ENCODE measurements around the gene CD3G. TPM values are rescaled to one million over a fixed set of nuclear protein-coding genes. Genes with fewer than 3 reads are reported as not detected.
A peak's percentile ranks its signal among the peaks of the same experiment; 100 is the strongest.

CD3G gene
- total and polyA plus RNA-seq, 9 of the 15 experiments (the other 6 are each of a cell fraction or from before 2014, with no cell fraction given): 0.30 to 1.7 (median 0.47) TPM

DNA sequence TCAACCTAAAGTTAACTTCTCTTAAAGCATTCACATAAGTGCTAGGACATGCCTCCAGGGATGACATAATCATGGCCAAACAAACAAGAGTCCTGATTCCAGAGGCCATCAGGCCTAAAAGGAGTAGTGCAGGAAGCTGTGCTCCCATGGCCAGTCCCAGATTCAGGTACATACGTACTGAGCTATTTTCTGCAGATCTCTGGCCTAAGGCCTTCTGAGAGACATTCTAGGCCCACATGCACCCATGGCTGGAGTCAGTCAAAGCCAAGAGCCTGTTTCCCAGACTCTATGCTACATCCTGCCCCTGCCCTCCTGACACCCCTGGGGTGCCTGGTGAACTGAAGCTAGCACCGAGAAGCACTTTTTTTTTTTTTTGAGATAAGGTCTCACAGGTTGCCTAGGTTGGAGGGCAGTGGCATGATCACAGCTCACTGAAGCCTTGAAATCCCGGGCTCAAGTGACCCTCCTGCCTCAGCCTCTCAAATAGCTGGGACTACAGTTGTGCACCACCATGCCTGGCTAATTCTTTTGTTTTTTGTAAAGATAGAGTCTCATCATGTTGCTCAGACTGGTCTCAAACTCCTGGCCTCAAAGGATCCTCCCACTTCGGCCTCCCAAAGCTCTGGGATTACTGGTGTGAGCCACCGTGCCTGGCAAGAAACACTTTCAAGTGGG, 2.2 kb upstream of the CD3G start (continued):
- TF ChIP-seq, protein P1, sequence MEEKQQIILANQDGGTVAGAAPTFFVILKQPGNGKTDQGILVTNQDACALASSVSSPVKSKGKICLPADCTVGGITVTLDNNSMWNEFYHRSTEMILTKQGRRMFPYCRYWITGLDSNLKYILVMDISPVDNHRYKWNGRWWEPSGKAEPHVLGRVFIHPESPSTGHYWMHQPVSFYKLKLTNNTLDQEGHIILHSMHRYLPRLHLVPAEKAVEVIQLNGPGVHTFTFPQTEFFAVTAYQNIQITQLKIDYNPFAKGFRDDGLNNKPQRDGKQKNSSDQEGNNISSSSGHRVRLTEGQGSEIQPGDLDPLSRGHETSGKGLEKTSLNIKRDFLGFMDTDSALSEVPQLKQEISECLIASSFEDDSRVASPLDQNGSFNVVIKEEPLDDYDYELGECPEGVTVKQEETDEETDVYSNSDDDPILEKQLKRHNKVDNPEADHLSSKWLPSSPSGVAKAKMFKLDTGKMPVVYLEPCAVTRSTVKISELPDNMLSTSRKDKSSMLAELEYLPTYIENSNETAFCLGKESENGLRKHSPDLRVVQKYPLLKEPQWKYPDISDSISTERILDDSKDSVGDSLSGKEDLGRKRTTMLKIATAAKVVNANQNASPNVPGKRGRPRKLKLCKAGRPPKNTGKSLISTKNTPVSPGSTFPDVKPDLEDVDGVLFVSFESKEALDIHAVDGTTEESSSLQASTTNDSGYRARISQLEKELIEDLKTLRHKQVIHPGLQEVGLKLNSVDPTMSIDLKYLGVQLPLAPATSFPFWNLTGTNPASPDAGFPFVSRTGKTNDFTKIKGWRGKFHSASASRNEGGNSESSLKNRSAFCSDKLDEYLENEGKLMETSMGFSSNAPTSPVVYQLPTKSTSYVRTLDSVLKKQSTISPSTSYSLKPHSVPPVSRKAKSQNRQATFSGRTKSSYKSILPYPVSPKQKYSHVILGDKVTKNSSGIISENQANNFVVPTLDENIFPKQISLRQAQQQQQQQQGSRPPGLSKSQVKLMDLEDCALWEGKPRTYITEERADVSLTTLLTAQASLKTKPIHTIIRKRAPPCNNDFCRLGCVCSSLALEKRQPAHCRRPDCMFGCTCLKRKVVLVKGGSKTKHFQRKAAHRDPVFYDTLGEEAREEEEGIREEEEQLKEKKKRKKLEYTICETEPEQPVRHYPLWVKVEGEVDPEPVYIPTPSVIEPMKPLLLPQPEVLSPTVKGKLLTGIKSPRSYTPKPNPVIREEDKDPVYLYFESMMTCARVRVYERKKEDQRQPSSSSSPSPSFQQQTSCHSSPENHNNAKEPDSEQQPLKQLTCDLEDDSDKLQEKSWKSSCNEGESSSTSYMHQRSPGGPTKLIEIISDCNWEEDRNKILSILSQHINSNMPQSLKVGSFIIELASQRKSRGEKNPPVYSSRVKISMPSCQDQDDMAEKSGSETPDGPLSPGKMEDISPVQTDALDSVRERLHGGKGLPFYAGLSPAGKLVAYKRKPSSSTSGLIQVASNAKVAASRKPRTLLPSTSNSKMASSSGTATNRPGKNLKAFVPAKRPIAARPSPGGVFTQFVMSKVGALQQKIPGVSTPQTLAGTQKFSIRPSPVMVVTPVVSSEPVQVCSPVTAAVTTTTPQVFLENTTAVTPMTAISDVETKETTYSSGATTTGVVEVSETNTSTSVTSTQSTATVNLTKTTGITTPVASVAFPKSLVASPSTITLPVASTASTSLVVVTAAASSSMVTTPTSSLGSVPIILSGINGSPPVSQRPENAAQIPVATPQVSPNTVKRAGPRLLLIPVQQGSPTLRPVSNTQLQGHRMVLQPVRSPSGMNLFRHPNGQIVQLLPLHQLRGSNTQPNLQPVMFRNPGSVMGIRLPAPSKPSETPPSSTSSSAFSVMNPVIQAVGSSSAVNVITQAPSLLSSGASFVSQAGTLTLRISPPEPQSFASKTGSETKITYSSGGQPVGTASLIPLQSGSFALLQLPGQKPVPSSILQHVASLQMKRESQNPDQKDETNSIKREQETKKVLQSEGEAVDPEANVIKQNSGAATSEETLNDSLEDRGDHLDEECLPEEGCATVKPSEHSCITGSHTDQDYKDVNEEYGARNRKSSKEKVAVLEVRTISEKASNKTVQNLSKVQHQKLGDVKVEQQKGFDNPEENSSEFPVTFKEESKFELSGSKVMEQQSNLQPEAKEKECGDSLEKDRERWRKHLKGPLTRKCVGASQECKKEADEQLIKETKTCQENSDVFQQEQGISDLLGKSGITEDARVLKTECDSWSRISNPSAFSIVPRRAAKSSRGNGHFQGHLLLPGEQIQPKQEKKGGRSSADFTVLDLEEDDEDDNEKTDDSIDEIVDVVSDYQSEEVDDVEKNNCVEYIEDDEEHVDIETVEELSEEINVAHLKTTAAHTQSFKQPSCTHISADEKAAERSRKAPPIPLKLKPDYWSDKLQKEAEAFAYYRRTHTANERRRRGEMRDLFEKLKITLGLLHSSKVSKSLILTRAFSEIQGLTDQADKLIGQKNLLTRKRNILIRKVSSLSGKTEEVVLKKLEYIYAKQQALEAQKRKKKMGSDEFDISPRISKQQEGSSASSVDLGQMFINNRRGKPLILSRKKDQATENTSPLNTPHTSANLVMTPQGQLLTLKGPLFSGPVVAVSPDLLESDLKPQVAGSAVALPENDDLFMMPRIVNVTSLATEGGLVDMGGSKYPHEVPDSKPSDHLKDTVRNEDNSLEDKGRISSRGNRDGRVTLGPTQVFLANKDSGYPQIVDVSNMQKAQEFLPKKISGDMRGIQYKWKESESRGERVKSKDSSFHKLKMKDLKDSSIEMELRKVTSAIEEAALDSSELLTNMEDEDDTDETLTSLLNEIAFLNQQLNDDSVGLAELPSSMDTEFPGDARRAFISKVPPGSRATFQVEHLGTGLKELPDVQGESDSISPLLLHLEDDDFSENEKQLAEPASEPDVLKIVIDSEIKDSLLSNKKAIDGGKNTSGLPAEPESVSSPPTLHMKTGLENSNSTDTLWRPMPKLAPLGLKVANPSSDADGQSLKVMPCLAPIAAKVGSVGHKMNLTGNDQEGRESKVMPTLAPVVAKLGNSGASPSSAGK (IDR thresholded peaks at IDR 0.05): peak; percentile 8
- TF ChIP-seq STAG1 (CRISPR knock-in tag; IDR thresholded peaks at IDR 0.05; ENCODE audit: borderline replicate concordance) (no peak), NR1H2 (CRISPR knock-in tag; IDR thresholded peaks at IDR 0.05) (0 out of 2 replicates have a peak, but pooled peaks have one; percentile 75), ZC3H11A (IDR thresholded peaks at IDR 0.05; ENCODE audit: low read depth, low read length) (no peak), ZC3H8 (IDR thresholded peaks at IDR 0.05) (no peak), ZFX (CRISPR knock-in tag; IDR thresholded peaks at IDR 0.05) (peak; percentile 59), OTX1 (CRISPR knock-in tag; IDR thresholded peaks at IDR 0.05) (no peak)
- TF ChIP-seq, protein P2, sequence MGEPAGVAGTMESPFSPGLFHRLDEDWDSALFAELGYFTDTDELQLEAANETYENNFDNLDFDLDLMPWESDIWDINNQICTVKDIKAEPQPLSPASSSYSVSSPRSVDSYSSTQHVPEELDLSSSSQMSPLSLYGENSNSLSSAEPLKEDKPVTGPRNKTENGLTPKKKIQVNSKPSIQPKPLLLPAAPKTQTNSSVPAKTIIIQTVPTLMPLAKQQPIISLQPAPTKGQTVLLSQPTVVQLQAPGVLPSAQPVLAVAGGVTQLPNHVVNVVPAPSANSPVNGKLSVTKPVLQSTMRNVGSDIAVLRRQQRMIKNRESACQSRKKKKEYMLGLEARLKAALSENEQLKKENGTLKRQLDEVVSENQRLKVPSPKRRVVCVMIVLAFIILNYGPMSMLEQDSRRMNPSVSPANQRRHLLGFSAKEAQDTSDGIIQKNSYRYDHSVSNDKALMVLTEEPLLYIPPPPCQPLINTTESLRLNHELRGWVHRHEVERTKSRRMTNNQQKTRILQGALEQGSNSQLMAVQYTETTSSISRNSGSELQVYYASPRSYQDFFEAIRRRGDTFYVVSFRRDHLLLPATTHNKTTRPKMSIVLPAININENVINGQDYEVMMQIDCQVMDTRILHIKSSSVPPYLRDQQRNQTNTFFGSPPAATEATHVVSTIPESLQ (CRISPR knock-in tag; IDR thresholded peaks at IDR 0.05): peak; percentile 65; the same call in 1 of the 2 replicates
